8988T (cell line): ENCODE data around the gene DROSHA.

Experiments used
- DNase-seq: peaks from one replicate; pipeline ENCODE4 v3.0.0; 2011

Gene DROSHA

DNA sequence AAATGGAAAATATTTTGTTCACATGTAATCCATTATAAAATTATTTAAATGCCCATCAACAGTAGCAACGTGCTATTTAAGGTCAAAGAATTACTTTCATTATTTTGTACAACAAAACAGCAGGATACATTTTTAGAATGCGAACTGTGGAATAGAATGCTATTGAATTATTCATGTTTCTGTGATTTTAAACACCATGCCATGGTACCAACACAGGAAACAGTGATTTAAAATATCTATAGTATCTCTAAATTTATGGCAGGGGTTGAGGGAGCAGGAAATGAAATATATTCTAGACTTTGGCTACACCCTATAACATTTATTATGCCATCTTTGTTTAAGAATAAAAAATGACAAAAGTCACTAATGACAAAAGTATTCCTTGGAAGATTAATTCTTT lies 62.4 kb downstream of the DROSHA start:
- no peak for DNase-seq

DNA sequence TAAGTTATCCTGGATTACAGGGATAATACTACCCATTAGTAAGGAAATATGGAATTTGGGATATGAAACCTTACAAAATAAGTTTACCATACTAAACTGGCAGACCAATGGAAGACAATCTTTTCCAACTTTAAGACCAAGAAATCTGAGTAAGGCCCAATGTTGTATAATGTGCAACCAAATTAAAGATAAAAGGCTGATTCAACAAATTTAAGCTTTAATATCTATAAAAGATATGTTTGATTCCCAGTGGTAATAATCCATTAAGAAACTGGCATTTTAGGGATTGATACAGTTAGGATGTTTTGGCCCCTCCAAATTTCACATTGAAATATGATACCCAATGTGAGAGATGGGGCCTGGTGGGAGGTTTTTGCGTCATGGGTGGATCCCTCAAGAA lies 66.6 kb downstream of the DROSHA start:
- DNase-seq = no peak

- DNase-seq = no peak
Measured at GRCh38 chr5:31464081-31464480, 67.8 kb downstream of the DROSHA start.

DNA sequence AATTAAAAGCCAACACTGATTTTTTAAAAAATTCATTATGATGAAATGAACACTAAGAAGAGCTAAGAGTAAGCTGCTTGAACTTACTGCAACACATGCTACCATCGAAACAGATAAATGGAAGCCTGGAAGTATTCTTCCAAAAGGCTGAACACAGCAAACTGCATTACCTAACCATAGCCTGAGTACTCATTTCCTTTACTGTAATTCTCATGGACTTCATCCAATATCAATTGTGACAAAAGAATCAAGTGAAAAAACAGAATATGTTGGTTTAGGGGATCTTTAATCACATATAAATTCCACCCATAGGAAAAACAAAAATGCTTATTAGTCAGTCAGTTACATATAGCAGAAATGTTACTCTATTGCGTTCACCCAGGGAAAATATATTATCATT lies 68.5 kb downstream of the DROSHA start:
- DNase-seq = no peak

DNA sequence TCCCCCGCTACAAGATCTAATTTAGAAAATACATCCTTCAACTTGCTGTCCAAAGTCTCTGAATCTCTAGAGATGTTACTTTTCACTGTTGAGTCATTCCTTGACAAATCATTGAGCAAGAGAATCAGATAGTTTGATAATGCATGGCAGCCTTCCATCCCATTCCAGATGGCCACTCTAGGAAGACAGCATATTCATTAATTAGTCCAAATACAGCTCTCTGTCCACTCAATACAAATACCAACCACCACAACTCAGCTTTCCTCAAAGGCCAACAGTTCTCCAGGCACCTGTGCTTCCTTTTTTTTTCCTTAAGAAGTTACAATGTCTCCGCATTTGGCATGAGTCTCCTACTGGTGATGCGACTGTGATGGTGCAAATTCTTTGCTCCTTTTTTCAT lies 72.3 kb downstream of the DROSHA start:
- no peak for DNase-seq

DNA sequence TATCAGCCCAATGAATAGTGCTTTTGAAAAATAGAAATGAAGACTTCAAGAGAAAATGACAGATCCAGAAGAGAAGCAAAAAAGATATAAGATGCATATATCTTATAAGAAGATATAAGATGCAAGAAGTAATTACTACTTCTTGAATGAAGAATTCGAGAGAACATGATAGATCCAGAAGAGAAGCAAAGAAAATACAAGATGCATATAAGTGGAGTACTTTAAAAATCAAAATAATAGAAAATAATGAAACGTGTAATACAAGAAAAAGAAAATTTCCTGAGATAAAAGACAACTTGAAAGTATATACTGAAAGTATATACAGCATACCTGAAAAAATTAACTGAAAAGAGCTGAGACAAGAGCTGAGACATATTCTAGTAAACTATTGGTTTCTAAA lies 76.7 kb downstream of the DROSHA start:
- no peak for DNase-seq

DNA sequence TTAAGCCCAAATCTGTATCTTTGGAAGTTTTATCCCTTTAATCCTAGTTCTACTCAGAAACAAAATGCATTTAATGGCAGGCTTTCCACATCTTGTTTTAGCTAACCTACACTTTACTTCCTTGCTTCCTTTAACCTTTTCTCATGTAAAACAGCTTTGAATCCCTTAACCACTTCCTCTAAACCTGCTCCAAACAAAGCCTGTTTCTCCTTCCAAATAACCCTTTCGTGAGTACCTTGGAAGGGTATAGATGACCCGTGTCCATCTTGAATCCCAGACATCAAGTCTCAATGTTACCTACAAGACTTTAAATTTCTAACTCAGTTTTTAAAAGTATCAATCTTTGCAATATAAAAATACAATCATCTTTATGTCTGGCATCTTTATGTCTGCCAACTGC lies 78.4 kb downstream of the DROSHA start:
- no peak for DNase-seq

GRCh38 chr5:31452314-31452713 lies 79.6 kb downstream of the DROSHA start:
- no peak for DNase-seq

GRCh38 chr5:31449962-31450361 lies 81.9 kb downstream of the DROSHA start:
- DNase-seq = no peak

DNA sequence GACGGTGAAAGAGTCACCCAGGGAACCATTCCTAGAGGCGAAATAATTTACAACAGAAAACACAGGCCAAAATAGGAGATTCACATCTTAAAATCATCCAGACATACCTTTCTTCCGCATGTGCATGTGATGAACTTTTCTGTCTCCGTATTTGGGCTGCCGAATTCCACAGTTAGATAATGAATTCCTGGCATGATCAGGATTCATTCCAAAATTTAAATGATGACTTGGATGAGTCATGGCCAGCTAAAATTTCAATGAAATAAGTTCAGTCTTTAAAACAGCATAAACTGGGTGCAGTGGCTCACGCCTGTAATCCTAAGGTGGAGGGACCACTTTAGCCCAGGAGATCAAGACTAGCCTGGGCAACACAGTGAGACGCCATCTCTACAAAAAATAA lies 82.7 kb downstream of the DROSHA start:
- DNase-seq = no peak

DNA sequence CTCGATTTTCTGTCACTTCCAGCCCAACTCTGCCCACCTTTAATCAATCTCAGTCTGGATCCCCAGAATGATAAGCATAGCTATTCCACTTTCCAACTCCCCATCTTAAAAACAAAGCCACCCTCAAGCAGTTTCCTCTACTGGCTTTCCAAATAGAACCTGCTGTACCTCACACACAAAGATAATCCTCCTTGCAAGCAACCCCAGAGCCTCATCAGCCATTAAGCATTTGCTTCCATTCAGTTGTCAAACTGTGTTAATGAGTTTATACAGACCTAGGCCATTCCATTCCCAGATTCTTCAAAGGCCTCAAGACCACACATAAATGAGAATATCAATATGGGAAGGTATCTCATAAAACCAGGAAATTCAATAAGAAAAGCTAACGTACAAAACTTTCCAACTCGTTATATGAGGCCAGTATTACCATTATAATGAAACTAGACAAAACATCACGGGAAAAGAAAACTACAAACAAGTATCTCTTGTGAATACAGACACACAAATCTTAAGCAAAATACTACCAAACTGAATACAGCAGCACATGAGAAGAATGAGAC lies 86.8 kb downstream of the DROSHA start:
- DNase-seq = no peak

DNA sequence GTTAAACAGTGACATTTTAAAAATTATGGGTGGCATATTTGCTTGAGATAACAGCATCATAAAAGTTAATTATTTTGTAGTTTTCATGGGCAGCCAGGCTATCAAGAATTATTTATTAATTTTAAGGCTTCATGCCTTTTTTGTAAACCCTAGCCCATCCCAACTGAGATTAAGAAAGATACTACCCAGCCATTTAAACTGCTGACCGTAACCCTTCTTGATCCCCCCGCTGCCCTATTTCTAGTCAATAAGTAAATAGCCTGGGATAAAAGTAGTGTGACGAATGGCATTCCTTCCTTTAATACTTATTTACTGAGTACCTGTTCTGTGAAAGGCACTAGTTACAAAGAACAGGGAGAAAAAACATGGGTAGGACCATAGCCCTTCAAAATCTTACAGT lies 88.3 kb downstream of the DROSHA start:
- DNase-seq = no peak

GRCh38 chr5:31442058-31442745 lies 89.7 kb downstream of the DROSHA start:
- DNase-seq = no peak

DNA sequence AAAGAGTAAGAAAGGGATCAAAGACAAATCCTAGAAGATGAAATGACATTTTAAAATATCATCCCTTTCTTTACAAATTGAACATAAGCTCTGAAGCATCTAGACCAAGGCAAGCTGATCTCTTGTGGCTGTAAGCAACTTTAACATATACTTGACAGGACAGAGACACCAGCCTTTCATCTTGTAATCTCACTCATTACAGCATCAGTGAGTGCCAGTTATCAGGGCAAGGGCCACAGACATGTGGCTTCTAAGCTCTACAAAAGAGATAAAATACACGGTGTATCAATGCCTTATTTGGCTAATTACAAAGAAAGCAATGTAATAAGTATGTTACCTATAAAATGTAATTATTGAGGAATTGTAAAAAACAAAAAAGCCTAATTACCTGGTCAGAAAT lies 95.0 kb downstream of the DROSHA start:
- no peak for DNase-seq

GRCh38 chr5:31435730-31436129 lies 96.2 kb downstream of the DROSHA start:
- no peak for DNase-seq

DNA sequence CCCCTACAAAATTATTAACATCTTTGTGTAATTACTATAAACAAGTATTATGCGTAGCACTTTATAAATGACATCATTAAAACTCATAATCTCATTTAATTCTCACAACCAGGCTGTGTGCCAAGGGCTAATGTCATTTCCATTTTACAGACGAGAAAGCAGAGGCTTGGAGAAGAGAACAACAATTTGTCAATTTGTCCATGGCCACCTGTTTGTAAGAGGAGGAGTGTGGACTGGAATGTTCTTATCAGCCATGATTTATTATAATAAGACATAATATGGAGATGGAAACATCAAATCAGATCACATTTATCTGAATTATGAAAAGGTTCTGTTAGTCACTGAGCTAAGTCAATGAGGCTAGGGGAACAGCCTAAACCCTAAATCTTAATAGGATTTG lies 97.0 kb downstream of the DROSHA start:
- DNase-seq = no peak

DNA sequence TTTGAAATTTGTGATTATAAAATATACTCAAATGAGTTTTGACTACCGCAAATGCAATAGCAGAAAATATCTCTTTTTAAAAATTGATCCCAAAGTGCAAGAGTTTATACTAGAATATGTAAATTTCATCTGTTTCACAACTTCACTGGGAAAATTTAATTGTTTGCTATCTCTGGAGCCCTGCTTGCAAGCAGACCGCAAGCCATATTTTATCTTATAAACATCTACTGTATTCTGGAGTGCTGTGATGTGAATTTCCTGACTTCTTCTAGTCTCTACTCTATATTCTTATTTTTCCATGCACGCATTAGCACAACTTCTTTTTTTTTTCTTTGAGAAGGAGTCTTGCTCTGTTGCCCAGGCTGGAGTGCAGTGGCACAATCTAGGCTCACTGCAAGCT lies 98.7 kb downstream of the DROSHA start:
- no peak for DNase-seq

- DNase-seq = no peak
Measured at GRCh38 chr5:31427724-31428309, 104.1 kb downstream of the DROSHA start.

GRCh38 chr5:31427013-31427723 lies 104.7 kb downstream of the DROSHA start:
- no peak for DNase-seq

GRCh38 chr5:31421806-31422586 lies 109.9 kb downstream of the DROSHA start:
- DNase-seq = no peak

DNA sequence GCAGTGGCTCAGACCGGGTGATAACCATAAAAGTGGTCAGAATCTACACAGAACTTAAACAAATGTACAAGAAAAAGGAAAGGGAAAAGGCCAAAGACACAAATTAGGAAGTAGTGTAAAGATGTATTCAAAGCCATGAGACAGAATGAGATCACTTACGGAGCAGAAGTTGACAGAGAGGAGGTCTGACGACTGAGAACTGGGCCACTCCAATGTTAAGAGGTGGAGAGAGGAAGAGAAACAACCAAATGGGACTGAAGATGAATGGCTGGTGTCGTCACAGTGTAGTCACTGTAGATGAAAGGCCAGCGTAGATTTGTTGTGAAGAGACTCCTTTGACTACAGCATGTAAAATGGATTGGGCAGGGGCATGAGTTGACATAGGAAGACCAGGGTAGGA lies 114.4 kb downstream of the DROSHA start:
- no peak for DNase-seq

DNA sequence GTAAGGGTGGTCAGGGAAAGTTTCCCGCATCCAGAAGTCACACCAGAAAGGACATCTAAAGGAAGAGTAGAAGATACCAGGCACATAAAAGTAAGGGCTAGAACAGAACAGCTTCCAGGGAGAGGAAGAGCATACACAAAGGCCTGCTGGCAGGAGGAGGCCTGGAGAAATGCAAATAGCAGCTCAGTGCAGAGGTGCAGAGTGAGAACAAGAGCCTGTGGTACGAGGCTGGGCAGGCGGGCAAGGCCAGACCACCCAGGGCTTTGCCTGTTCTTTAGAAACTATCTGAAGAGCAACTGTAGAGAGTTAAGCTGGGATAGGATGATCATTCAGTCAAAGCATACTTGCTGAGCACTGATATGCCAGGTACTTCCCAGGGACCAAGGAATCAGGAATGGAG lies 115.3 kb downstream of the DROSHA start:
- no peak for DNase-seq

DNA sequence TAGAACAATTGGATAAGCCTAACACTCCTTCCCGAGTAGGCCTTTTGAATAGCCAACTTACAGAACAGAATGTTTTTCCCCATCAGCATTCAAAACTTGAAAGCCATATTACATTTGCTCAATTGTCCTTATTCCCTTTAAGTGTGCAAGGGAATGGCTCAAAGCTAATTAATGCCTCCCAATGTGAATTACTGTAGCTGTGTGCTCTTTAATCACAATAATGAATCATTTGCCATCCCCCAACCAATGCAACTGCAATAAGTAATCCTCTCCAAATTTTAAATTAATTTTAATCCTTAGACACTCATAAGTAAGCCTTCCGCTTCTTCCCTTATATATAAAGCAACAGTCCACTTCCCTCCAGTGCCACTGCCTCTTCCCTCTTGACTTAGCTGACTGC lies 115.9 kb downstream of the DROSHA start:
- no peak for DNase-seq
